Motor neuron (in vitro differentiated cells): ENCODE results near the gene LMOD3. TPM values are rescaled to one million over a fixed set of nuclear protein-coding genes. Genes with fewer than 3 reads are reported as not detected.

ENCODE experiments used
- ATAC-seq, 8 experiments: fragments of 200-7000 bp; cut with Tn5 transposase; replicated peaks in 6 of 8; 2 replicates each; pipeline ENCODE4 v1.8.0; 2021; ENCODE audit warnings: mild to moderate bottlenecking in 8 of 8, moderate library complexity in 8 of 8
- H3K27ac ChIP-seq, 2 donors: fragments of 250-450 bp; sonication (Bioruptor Pico); 2 replicates each; pipeline ENCODE4 v1.9.0; 2021; ENCODE audit warnings: antibody characterized with exemption in 2 of 2, mild to moderate bottlenecking in 2 of 2, moderate library complexity in 1 of 2
- H3K4me1 ChIP-seq, 2 donors: fragments of 250-450 bp; sonication (Bioruptor Pico); replicated peaks in 1 of 2; 2 replicates each; pipeline ENCODE4 v1.6.1; 2021; ENCODE audit warnings: antibody characterized with exemption in 2 of 2, mild to moderate bottlenecking in 2 of 2, moderate library complexity in 1 of 2
- H3K4me3 ChIP-seq, 5 donors: fragments of 250-450 bp; sonication (Bioruptor Pico); 2 replicates each; pipeline ENCODE4 v1.9.0; 2021; ENCODE audit warnings: antibody characterized with exemption in 5 of 5, mild to moderate bottlenecking in 5 of 5, moderate library complexity in 4 of 5
- WGBS, 10 experiments: fragments of 450-650 bp; shearing (Covaris generic); methylation state at CpG; one replicate each; pipeline ENCODE4 v1.0.0; 2022; 5-methylcytosine and 5-hydroxymethylcytosine counted together
- in situ Hi-C, 9 experiments: fragments of 400-800 bp; cut with MboI; loops; one replicate each; pipeline ENCODE4 v1.15.0; 2021; ENCODE audit warnings: low sequenced_read_pairs in 9 of 9, low pct_unique_long_range_greater_than_20kb in 2 of 9; ENCODE audit not compliant: unreplicated experiment in 9 of 9
- total RNA-seq, 8 experiments: library from RNA; unstranded; fragments of 300-600 nt; gene quantifications; 2 replicates each; pipeline versions ENCODE4 v1.2.3 to v1.2.4, GENCODE V29; 2022

LMOD3 gene
- total RNA-seq, 8 experiments from 2014 or later, result 0.08 to 0.62 (median 0.28) TPM

- WGBS, 10 experiments, result 67 to 100% (median 86%) methylated on average over 1 to 4 of the region's 4 CpGs; no CpG with 5 or more reads in 1 of the 10 experiments
- in situ Hi-C loops, result no loop called here
- no peak overlapping the region for H3K4me3 ChIP-seq
- ATAC-seq, result no peak
- H3K4me1 ChIP-seq, result no peaks in the 10 kb centered on the region
- no peak overlapping the region for H3K27ac ChIP-seq
These were observed 22.8 kb downstream of the LMOD3 start for GRCh38 chr3:69099576-69099975.

GRCh38 chr3:69097407-69098086 is 24.8 kb downstream of the LMOD3 start:
- in situ Hi-C loops, result no loop called here
- Histone ChIP-seq H3K4me1 (peaks cover 1 to 2% of the 10 kb centered on the region in 2 donors), H3K4me3 (no peak overlapping the region), H3K27ac (no peak overlapping the region)
- WGBS, 10 experiments, result 90 to 100% (median 100%) methylated on average over 1 to 9 of the region's 9 CpGs; no CpG with 5 or more reads in 1 of the 10 experiments
- no peak for ATAC-seq

- Histone ChIP-seq H3K27ac (no peak overlapping the region), H3K4me3 (no peak overlapping the region), H3K4me1 (peaks cover 10 to 12% of the 10 kb centered on the region in 2 donors)
- in situ Hi-C loops, result no loop called here
- 60 to 100% (median 84%) methylated on average over 1 to 2 of the region's 5 CpGs; no CpG with 5 or more reads in 4 of the 10 experiments for WGBS, 10 experiments
- ATAC-seq, result no peak
These were observed 26.1 kb downstream of the LMOD3 start for GRCh38 chr3:69096299-69096698.

- in situ Hi-C loops, result no loop called here
- Histone ChIP-seq H3K27ac (no peak overlapping the region), H3K4me1 (peaks cover 10 to 12% of the 10 kb centered on the region in 2 donors), H3K4me3 (no peak overlapping the region)
- 71 to 100% (median 100%) methylated on average over 1 to 4 of the region's 5 CpGs; no CpG with 5 or more reads in 3 of the 10 experiments for WGBS, 10 experiments
- peak in 3 of 8 experiments; percentile 47 to 83 (median 62) for ATAC-seq
These were observed 26.8 kb downstream of the LMOD3 start for GRCh38 chr3:69095636-69096035.

GRCh38 chr3:69094467-69095205 is 27.8 kb downstream of the LMOD3 start:
- H3K4me3 ChIP-seq, result no peak overlapping the region
- WGBS, 10 experiments, result 28 to 100% (median 85%) methylated on average over 1 to 8 of the region's 8 CpGs; no CpG with 5 or more reads in 1 of the 10 experiments
- H3K4me1 ChIP-seq, result peaks cover 14 to 17% of the 10 kb centered on the region in 2 donors
- in situ Hi-C loops, result no loop called here
- ATAC-seq, result no peak
- H3K27ac ChIP-seq, result no peak overlapping the region

GRCh38 chr3:69092030-69092516 is 30.3 kb downstream of the LMOD3 start:
- no peak overlapping the region for H3K4me3 ChIP-seq
- peaks cover 26 to 32% of the 10 kb centered on the region in 2 donors for H3K4me1 ChIP-seq
- H3K27ac ChIP-seq, result peak overlapping the region in 1 of 2 donors; percentile 23
- in situ Hi-C loops, result no loop called here
- peak in 7 of 8 experiments; percentile 7 to 92 (median 80) for ATAC-seq
- WGBS, 10 experiments, result 40 to 88% (median 66%) methylated on average over 1 to 4 of the region's 4 CpGs

- H3K27ac ChIP-seq, result no peak overlapping the region
- no peak overlapping the region for H3K4me3 ChIP-seq
- peaks cover 31 to 37% of the 10 kb centered on the region in 2 donors for H3K4me1 ChIP-seq
- WGBS, 10 experiments, result 65 to 100% (median 89%) methylated on average over 1 to 5 of the region's 5 CpGs
- no peak for ATAC-seq
- in situ Hi-C loops, result no loop called here
These were observed 30.9 kb downstream of the LMOD3 start for GRCh38 chr3:69091389-69092029.

GRCh38 chr3:69090021-69090420 is 32.4 kb downstream of the LMOD3 start:
- Histone ChIP-seq H3K27ac (no peak overlapping the region), H3K4me1 (peaks cover 33 to 41% of the 10 kb centered on the region in 2 donors)
- in situ Hi-C loops, result no loop called here

GRCh38 chr3:69088063-69088462 is 34.3 kb downstream of the LMOD3 start:
- Histone ChIP-seq H3K4me3 (no peak overlapping the region), H3K27ac (no peak overlapping the region), H3K4me1 (peaks cover 38 to 44% of the 10 kb centered on the region in 2 donors)
- 0 to 94% (median 83%) methylated on average over 1 to 2 of the region's 2 CpGs; no CpG with 5 or more reads in 2 of the 10 experiments for WGBS, 10 experiments
- ATAC-seq, result peak in 1 of 8 experiments; percentile 1
- in situ Hi-C loops, result no loop called here

More at GRCh38 chr3:69090021-69090420, 32.4 kb downstream of the LMOD3 start:
- WGBS, 10 experiments, result 10 to 100% (median 88%) methylated on average over 1 to 3 of the region's 3 CpGs
- no peak overlapping the region for H3K4me3 ChIP-seq
- ATAC-seq, result peak in 3 of 8 experiments; percentile 14 to 40 (median 25)

GRCh38 chr3:69087030-69087791 is 35.2 kb downstream of the LMOD3 start:
- no peak for ATAC-seq
- peaks cover 36 to 48% of the 10 kb centered on the region in 2 donors for H3K4me1 ChIP-seq
- H3K27ac ChIP-seq, result no peak overlapping the region
- peak overlapping the region in 3 of 5 donors; percentile 57 to 74 (median 71) for H3K4me3 ChIP-seq
- in situ Hi-C loops, result no loop called here
- WGBS, 10 experiments, result 17 to 100% (median 88%) methylated on average over 1 to 2 of the region's 3 CpGs; no CpG with 5 or more reads in 1 of the 10 experiments

GRCh38 chr3:69085833-69086722 is 36.3 kb downstream of the LMOD3 start:
- ATAC-seq, result peak; percentile 15 to 63 (median 40)
- peak overlapping the region; percentile 57 to 88 (median 71) for H3K4me3 ChIP-seq
- WGBS, 10 experiments, result 0 to 18% (median 0%) methylated on average over 1 to 6 of the region's 8 CpGs; no CpG with 5 or more reads in 3 of the 10 experiments
- H3K4me1 ChIP-seq, result peaks cover 30 to 43% of the 10 kb centered on the region in 2 donors
- in situ Hi-C loops, result no loop called here
- peak overlapping the region; percentile 54 to 59 for H3K27ac ChIP-seq
